Measurements from ENCODE around the gene POMGNT2. TPM values are rescaled to one million over a fixed set of nuclear protein-coding genes. Genes with fewer than 3 reads are reported as not detected.

The POMGNT2 gene
- total and polyA plus RNA-seq, 2 of the 8 experiments (the other 6 are each of a cell fraction or from before 2014, with no cell fraction given) = 13.6 to 35.7 TPM

- Histone ChIP-seq H3K14ac (ENCODE audit: insufficient read length) (no peak overlapping the region), H4K5ac (ENCODE audit: insufficient read length, low read depth, low read length) (no peak overlapping the region), H3K9me3 (ENCODE audit: insufficient read depth in 2 of 2, low read depth in 1 of 2, low read length in 1 of 2) (no peaks in the 10 kb centered on the region), H2BK15ac (ENCODE audit: low read length) (no peak overlapping the region), H2BK12ac (ENCODE audit: low read depth, low read length) (no peak overlapping the region), H4K91ac (replicated peaks; ENCODE audit: insufficient read length, low read length) (no peak overlapping the region), H3K4me1 (replicated peaks in 1 of 4; ENCODE audit: control insufficient read depth in 3 of 4, insufficient read depth in 4 of 4, low read length in 3 of 4) (no peaks in the 10 kb centered on the region), H3K79me2 (ENCODE audit: control insufficient read depth in 1 of 2, insufficient read depth in 2 of 2, low read length in 2 of 2) (no peaks in the 10 kb centered on the region), H4K20me1 (replicated peaks in 1 of 2; ENCODE audit: control insufficient read depth in 1 of 2, insufficient read depth in 2 of 2, low read length in 2 of 2) (peaks cover 0 to 6% of the 10 kb centered on the region in 2 experiments), H3K4me3 (ENCODE audit: extremely low read depth in 1 of 4, insufficient read depth in 2 of 4, low read depth in 3 of 4, low read length in 4 of 4) (no peak overlapping the region), H2AFZ (ENCODE audit: low read length) (no peak overlapping the region), H3K56ac (replicated peaks; ENCODE audit: insufficient read length, low read depth, low read length) (no peak overlapping the region), H2BK120ac (replicated peaks; ENCODE audit: low read depth, low read length) (no peak overlapping the region), H3K23ac (ENCODE audit: insufficient read length) (no peak overlapping the region), H2BK5ac (ENCODE audit: low read depth, low read length) (no peak overlapping the region), H3K23me2 (ENCODE audit: low read depth, low read length) (no peaks in the 10 kb centered on the region), H4K8ac (ENCODE audit: extremely low read depth, insufficient read depth, low read length) (no peak overlapping the region), H3K9ac (replicated peaks in 1 of 4; ENCODE audit: extremely low read depth in 1 of 4, low read depth in 3 of 4, low read length in 3 of 4) (no peak overlapping the region), H3K4ac (replicated peaks; ENCODE audit: insufficient read length, low read depth, low read length) (no peak overlapping the region), H2BK20ac (ENCODE audit: low read length) (no peak overlapping the region), H3K27me3 (replicated peaks in 1 of 4; ENCODE audit: control insufficient read depth in 3 of 4, extremely low read depth in 1 of 4, insufficient read depth in 3 of 4, low read length in 3 of 4) (no peaks in the 10 kb centered on the region), H3K18ac (ENCODE audit: extremely low read depth, low read length) (no peak overlapping the region), H2AK5ac (ENCODE audit: low read depth, low read length) (no peak overlapping the region), H3K27ac (ENCODE audit: low read depth, low read length) (no peak overlapping the region), H3K79me1 (ENCODE audit: low read depth, low read length) (no peaks in the 10 kb centered on the region; the same call in none of the 2 replicates), H3K36me3 (ENCODE audit: control insufficient read depth in 2 of 4, insufficient read depth in 4 of 4, low read length in 3 of 4) (no peaks in the 10 kb centered on the region), H3K4me2 (ENCODE audit: insufficient read depth in 1 of 2, low read depth in 2 of 2, low read length in 2 of 2) (no peak overlapping the region)
- ChIA-PET CTCF (ENCODE audit: partially characterized antibody) (interaction anchor here (0.8 to 2.1 kb wide), 4 partner anchors 19 to 136 kb away, joined by 3 to 6 read pairs (median 4); no protein-coding TSS in a partner anchor), POLR2A (ENCODE audit: partially characterized antibody) (no interaction called here)
- FAIRE-seq = no peak
- WGBS, 2 experiments (ENCODE audit: extremely low coverage in 1 of 2, insufficient coverage in 1 of 2, insufficient read length in 1 of 2, insufficient replicate concordance in 2 of 2, low coverage in 1 of 2, low lambda C conversion rate in 2 of 2, missing lambda C conversion rate in 1 of 2) = 89% methylated on average over 3 of the region's 3 CpGs; no CpG with 5 or more reads in 1 of the 2 experiments
- DNase-seq (ENCODE audit: low read depth in 1 of 2, low spot score in 2 of 2) = no peak
- TF ChIP-seq JUND (IDR thresholded peaks at IDR 0.05; ENCODE audit: low read length) (no peak), EP300 (IDR thresholded peaks at IDR 0.05; ENCODE audit: borderline replicate concordance in 1 of 2, low read depth in 2 of 2, low read length in 2 of 2) (no peak), ATF3 (IDR thresholded peaks at IDR 0.05; ENCODE audit: insufficient read depth, low read depth, low read length) (no peak), CHD1 (IDR thresholded peaks at IDR 0.05; ENCODE audit: low read depth, low read length) (no peak), E2F6 (IDR thresholded peaks at IDR 0.05) (no peak), HDAC6 (IDR thresholded peaks at IDR 0.05; ENCODE audit: low read depth, low read length) (no peak), TCF12 (IDR thresholded peaks at IDR 0.05; ENCODE audit: low read depth, low read length) (no peak), YY1 (IDR thresholded peaks at IDR 0.05; ENCODE audit: low read depth, low read length) (no peak), USF2 (IDR thresholded peaks at IDR 0.05; ENCODE audit: low read length) (no peak), GTF2F1 (IDR thresholded peaks at IDR 0.05; ENCODE audit: borderline replicate concordance, low read depth, low read length) (no peak), RAD21 (IDR thresholded peaks at IDR 0.05 in 1 of 2, conservative IDR thresholded peaks at IDR 0.05 in 1 of 2; ENCODE audit: low read depth in 2 of 2, low read length in 2 of 2) (no peak), BCL11A (IDR thresholded peaks at IDR 0.05; ENCODE audit: low read depth in 2 of 2, low read length in 2 of 2) (no peak)
These were observed 9.1 kb downstream of the POMGNT2 start for GRCh38 chr3:43096761-43097160.
